ENCODE measurements around the gene DERA.

GRCh38 chr12:15987696-15988095, 76.6 kb downstream of the DERA start:
- TF ChIP-seq CTCF (IDR thresholded peaks at IDR 0.05) (no peak), POLR2A (IDR thresholded peaks at IDR 0.05) (no peak)

Measured in vagina (tissue), 2 donors.